ENCODE measurements around the gene TGFBR3. TPM values are rescaled to one million over a fixed set of nuclear protein-coding genes. Genes with fewer than 3 reads are reported as not detected.

TGFBR3 gene
- total RNA-seq, 1 experiment from 2014 or later = 2.4 TPM

DNA sequence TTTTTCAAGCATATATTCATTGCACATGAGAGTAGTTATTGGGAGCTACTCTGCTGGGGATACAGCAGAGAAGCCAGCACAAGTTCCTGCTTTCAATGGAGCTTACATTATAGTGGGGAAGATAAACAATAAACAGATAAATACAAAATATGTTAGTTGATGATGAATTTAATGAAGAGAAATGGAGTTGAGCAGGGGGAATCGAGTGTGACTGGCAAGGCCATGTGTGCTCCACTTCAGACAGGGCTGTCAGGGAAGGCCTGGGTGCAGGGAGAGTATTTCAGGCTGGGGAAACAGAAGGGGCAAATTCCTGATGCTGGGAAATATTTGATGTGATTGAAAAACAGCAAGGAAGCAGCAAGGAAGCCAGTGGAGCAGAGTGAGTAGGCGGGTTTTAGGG is 42.1 kb upstream of the TGFBR3 start:
- peak overlapping the region; percentile 38 to 90 (median 66); a peak in 4 of 7 replicates for H3K27ac Mint-ChIP-seq

More for the DNA sequence above, 42.1 kb upstream of the TGFBR3 start:
- Histone ChIP-seq H3K18ac (ENCODE audit: insufficient read length, low read depth, low read length) (no peak overlapping the region), H3K4ac (ENCODE audit: low read depth, low read length) (no peak overlapping the region), H3K4me2 (ENCODE audit: insufficient read depth, insufficient read length, low read length) (no peak overlapping the region), H3K56ac (ENCODE audit: insufficient read length, low read depth, low read length) (no peak overlapping the region), H3K79me2 (ENCODE audit: insufficient read depth, low read length) (no peaks in the 10 kb centered on the region), H2AK5ac (ENCODE audit: insufficient read length, low read length) (no peak overlapping the region), H3K79me1 (ENCODE audit: insufficient read depth, low read depth, low read length, poor library complexity, severe bottlenecking) (no peaks in the 10 kb centered on the region), H4K5ac (ENCODE audit: insufficient read length, low read depth, low read length) (no peak overlapping the region), H3K9me3 (ENCODE audit: control insufficient read depth, low read depth, low read length) (no peaks in the 10 kb centered on the region), H4K20me1 (ENCODE audit: control insufficient read depth, insufficient read depth, insufficient read length) (no peaks in the 10 kb centered on the region), H3T11ph (ENCODE audit: low read length) (no peak overlapping the region), H4K8ac (replicated peaks; ENCODE audit: insufficient read length, low read depth, low read length) (no peak overlapping the region), H3K9ac (ENCODE audit: extremely low read depth, insufficient read length, low read length) (no peak overlapping the region), H2BK12ac (ENCODE audit: insufficient read length, low read depth, low read length) (no peak overlapping the region), H2AFZ (ENCODE audit: low read length) (no peak overlapping the region), H2BK20ac (ENCODE audit: low read depth, low read length, poor library complexity, severe bottlenecking) (no peak overlapping the region), H2BK120ac (ENCODE audit: low read depth, low read length, poor library complexity, severe bottlenecking) (no peak overlapping the region), H2BK15ac (ENCODE audit: low read depth, low read length) (no peak overlapping the region), H3K14ac (ENCODE audit: insufficient read depth, low read length) (no peak overlapping the region), H3K27me3 (ENCODE audit: insufficient read depth, low read length) (no peaks in the 10 kb centered on the region), H4K91ac (ENCODE audit: insufficient read length, low read depth, low read length) (no peak overlapping the region), H3K23ac (ENCODE audit: insufficient read length, low read depth, low read length) (no peak overlapping the region), H3K4me1 (ENCODE audit: insufficient read depth, low read length) (no peaks in the 10 kb centered on the region), H2BK5ac (ENCODE audit: insufficient read length, low read length) (no peak overlapping the region), H3K27ac (ENCODE audit: insufficient read length, low read depth, low read length) (no peak overlapping the region), H3K23me2 (ENCODE audit: insufficient read length, low read depth, low read length, poor library complexity, severe bottlenecking) (no peaks in the 10 kb centered on the region)
- no CpG with 5 or more reads among the region's 2 CpGs for WGBS (ENCODE audit: extremely low coverage, insufficient read length, low lambda C conversion rate)
- Mint-ChIP-seq H3K9me3 (no peaks in the 10 kb centered on the region), H3K36me3 (ENCODE audit: insufficient read depth in 1 of 3, low read depth in 3 of 3) (peaks cover 0 to 4% (median 0%) of the 10 kb centered on the region in 3 experiments; a peak in 1 of 7 replicates), H3K4me1 (peaks cover 6 to 14% of the 10 kb centered on the region in 2 experiments), H3K27me3 (ENCODE audit: low read depth) (no peaks in the 10 kb centered on the region), H3K4me3 (no peak overlapping the region)
- TF ChIP-seq, protein P1, sequence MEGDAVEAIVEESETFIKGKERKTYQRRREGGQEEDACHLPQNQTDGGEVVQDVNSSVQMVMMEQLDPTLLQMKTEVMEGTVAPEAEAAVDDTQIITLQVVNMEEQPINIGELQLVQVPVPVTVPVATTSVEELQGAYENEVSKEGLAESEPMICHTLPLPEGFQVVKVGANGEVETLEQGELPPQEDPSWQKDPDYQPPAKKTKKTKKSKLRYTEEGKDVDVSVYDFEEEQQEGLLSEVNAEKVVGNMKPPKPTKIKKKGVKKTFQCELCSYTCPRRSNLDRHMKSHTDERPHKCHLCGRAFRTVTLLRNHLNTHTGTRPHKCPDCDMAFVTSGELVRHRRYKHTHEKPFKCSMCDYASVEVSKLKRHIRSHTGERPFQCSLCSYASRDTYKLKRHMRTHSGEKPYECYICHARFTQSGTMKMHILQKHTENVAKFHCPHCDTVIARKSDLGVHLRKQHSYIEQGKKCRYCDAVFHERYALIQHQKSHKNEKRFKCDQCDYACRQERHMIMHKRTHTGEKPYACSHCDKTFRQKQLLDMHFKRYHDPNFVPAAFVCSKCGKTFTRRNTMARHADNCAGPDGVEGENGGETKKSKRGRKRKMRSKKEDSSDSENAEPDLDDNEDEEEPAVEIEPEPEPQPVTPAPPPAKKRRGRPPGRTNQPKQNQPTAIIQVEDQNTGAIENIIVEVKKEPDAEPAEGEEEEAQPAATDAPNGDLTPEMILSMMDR (conservative IDR thresholded peaks at IDR 0.05) = no peak
- DNase-seq = no peak
